Activated B cell treated with CpG ODN at 0.5 μM for 24 hours (primary cell): Measurements from ENCODE around the gene DDX24. TPM values are rescaled to one million over a fixed set of nuclear protein-coding genes. Genes with fewer than 3 reads are reported as not detected.

Source experiments
- ATAC-seq: fragments of 200-7000 bp; cut with Tn5 transposase; one replicate; pipeline ENCODE4 v1.10.0; 2021; ENCODE audit warnings: low read depth, mild to moderate bottlenecking, moderate library complexity
- CTCF ChIA-PET: fragments of 350-600 bp; sonication (Branson Sonifier 250); formaldehyde crosslinking; loops from one replicate; lab custom pipeline; 2021; ENCODE audit warnings: antibody characterized with exemption; lab: Charles Lee
- POLR2A ChIA-PET: fragments of 350-600 bp; sonication (Branson Sonifier 250); formaldehyde crosslinking; loops from one replicate; lab custom pipeline; 2021; ENCODE audit warnings: antibody characterized with exemption; lab: Charles Lee
- DNase-seq: peaks from one replicate; pipeline ENCODE4 v3.0.0; 2022
- H3K27ac Mint-ChIP-seq: one replicate; pipeline ENCODE4 v1.8.0; 2020; ENCODE audit warnings: mixed read lengths
- H3K27me3 Mint-ChIP-seq: one replicate; pipeline ENCODE4 v1.8.0; 2021; ENCODE audit warnings: mixed read lengths
- H3K36me3 Mint-ChIP-seq: one replicate; pipeline ENCODE4 v1.8.0; 2021; ENCODE audit warnings: low read depth, mixed read lengths
- H3K4me1 Mint-ChIP-seq: one replicate; pipeline ENCODE4 v1.8.0; 2021; ENCODE audit warnings: mixed read lengths
- H3K4me3 Mint-ChIP-seq: one replicate; pipeline ENCODE4 v1.8.0; 2020; ENCODE audit warnings: mild to moderate bottlenecking, mixed read lengths
- H3K9me3 Mint-ChIP-seq: one replicate; pipeline ENCODE4 v1.8.0; 2020; ENCODE audit warnings: mixed read lengths
- intact Hi-C: fragments of 100-400 bp; cut with micrococcal nuclease; formaldehyde crosslinking; loops from one replicate; pipeline ENCODE4 v1.15.1; 2024
- total RNA-seq: library from RNA; stranded (reverse); gene quantifications from 2 replicates; pipeline ENCODE4 v1.2.3, GENCODE V29; 2022
- TF ChIP-seq, protein P1 (sequence below): fragments of 200-600 bp; IDR thresholded peaks from one replicate; pipeline ENCODE4 v1.8.0; 2022; ENCODE audit warnings: antibody characterized with exemption, mild to moderate bottlenecking

The DDX24 gene
- total RNA-seq, 1 donor from 2014 or later = 169 TPM

DNA sequence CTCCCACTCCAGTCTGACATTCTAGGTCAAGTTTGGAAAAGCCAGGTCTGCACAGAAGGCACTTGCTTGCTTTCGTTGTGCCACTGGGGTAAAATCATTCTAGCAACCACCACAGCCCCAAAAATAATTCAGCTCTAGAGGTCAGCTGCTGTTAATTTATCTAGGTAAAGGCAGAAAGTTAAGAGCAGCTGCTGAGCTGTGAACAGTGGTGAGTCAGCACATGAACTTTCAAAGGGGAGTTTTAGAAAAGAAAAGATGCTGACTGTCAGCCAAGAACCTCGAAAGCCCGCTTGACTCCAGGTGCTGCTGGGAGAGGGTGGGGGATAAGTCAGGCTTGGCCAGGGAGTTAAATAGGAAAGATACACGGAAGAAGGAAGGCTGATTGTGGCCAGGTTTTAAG is 71.2 kb downstream of the DDX24 start:
- Mint-ChIP-seq H3K36me3 (no peaks in the 10 kb centered on the region), H3K4me1 (peaks cover 4% of the 10 kb centered on the region), H3K9me3 (no peaks in the 10 kb centered on the region), H3K27me3 (peaks cover 31% of the 10 kb centered on the region), H3K27ac (no peak overlapping the region), H3K4me3 (no peak overlapping the region)
- intact Hi-C loops = no loop called here
- TF ChIP-seq, protein P1, sequence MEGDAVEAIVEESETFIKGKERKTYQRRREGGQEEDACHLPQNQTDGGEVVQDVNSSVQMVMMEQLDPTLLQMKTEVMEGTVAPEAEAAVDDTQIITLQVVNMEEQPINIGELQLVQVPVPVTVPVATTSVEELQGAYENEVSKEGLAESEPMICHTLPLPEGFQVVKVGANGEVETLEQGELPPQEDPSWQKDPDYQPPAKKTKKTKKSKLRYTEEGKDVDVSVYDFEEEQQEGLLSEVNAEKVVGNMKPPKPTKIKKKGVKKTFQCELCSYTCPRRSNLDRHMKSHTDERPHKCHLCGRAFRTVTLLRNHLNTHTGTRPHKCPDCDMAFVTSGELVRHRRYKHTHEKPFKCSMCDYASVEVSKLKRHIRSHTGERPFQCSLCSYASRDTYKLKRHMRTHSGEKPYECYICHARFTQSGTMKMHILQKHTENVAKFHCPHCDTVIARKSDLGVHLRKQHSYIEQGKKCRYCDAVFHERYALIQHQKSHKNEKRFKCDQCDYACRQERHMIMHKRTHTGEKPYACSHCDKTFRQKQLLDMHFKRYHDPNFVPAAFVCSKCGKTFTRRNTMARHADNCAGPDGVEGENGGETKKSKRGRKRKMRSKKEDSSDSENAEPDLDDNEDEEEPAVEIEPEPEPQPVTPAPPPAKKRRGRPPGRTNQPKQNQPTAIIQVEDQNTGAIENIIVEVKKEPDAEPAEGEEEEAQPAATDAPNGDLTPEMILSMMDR = no peak
- ATAC-seq (no peak), DNase-seq (no peak)
- CTCF ChIA-PET = no interaction called here
- POLR2A ChIA-PET = no interaction called here

DNA sequence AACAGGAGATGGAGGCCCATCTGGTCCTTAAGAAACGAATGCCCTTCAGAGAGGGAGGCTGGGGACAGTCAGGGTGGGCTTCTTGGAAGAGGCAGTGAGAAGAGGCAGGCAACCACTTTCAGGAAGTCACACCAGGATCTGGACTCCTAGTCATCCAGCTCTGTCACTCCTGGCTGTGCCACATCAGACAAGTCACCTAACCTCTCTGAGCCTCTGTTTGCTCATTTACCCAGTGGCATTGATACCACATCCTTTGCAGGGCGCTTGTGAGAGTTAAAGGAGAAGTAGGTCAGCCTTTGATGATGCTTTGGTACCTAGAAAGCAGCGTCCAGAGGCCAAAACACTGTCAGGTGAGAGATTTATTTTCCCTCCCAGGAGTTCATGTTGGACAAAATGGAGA is 72.8 kb downstream of the DDX24 start:
- H3K4me3 Mint-ChIP-seq = no peak overlapping the region
- POLR2A ChIA-PET = no interaction called here
- intact Hi-C loops = no loop called here
- no peaks in the 10 kb centered on the region for H3K36me3 Mint-ChIP-seq
- no peaks in the 10 kb centered on the region for H3K9me3 Mint-ChIP-seq
- no peak overlapping the region for H3K27ac Mint-ChIP-seq
- DNase-seq = no peak
- no peak for ATAC-seq
- peaks cover 35% of the 10 kb centered on the region for H3K27me3 Mint-ChIP-seq
- CTCF ChIA-PET = interaction anchor here (1.1 kb wide), 1 partner anchor 69 kb away, joined by 3 read pairs; no protein-coding TSS in a partner anchor
- peaks cover 4% of the 10 kb centered on the region for H3K4me1 Mint-ChIP-seq
- TF ChIP-seq, protein P1 = no peak

DNA sequence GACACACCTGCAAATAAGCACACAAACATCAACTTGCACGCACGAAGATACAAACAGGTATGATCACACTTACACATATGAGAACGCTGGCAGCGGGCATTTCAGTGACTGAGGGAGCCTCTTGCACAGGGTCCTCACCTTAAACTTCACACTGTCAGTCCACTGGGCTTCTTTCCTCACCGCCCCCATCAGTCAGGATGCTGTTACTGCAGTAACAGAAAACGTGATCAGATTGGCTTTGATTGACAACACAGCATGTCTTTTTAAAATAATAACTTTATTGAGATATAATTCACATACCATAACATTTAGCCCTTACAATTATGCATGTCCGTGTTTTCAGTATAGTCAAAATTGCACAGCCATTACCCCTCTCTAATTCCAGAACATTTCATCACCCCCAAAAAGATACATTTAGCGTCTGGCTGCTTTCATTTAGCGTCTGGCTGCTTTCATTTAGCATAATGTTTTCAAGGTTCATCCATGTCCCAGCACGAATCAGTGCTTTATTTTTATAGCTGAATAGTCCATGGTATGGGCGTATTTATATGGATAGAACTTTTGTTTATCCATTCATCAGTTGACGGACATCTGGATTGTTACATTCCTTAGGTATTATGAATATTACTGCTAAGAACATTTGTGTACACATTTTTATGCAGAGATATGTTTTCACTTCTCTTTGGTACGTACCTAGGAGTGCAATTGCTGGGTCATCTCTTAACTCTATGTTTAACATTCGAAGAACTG is 75.5 kb downstream of the DDX24 start:
- no peak overlapping the region for H3K27ac Mint-ChIP-seq
- DNase-seq (no peak), ATAC-seq (no peak)
- POLR2A ChIA-PET = no interaction called here
- TF ChIP-seq, protein P1 = no peak
- H3K4me3 Mint-ChIP-seq = no peak overlapping the region
- no peaks in the 10 kb centered on the region for H3K36me3 Mint-ChIP-seq
- no peaks in the 10 kb centered on the region for H3K4me1 Mint-ChIP-seq
- H3K27me3 Mint-ChIP-seq = peaks cover 35% of the 10 kb centered on the region
- H3K9me3 Mint-ChIP-seq = no peaks in the 10 kb centered on the region
- CTCF ChIA-PET = interaction anchor here (2.1 to 11.8 kb wide), 2 partner anchors 13 to 67 kb away, joined by 8 to 307 read pairs; no protein-coding TSS in a partner anchor
- intact Hi-C loops = no loop called here

DNA sequence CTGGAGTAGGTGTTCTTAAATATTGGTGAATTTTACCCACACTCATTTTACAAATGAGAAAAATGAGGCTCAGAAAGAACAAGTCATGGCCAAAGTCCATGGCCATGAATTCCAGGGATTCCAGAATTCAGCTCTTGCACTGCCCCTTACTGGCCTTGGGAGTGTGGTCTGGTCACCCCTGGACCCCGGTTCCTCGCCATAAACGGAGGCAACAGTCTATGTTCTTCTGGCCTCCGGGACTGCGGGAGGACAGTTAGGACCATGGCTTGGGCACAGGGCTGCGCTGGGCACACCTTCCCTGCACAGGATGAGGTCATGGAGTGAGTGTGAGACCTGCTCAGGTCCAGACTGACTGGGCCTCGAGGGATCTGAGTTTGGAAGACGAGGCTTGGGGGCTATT is 77.0 kb downstream of the DDX24 start:
- no peak for ATAC-seq
- Mint-ChIP-seq H3K4me3 (no peak overlapping the region), H3K27me3 (peaks cover 35% of the 10 kb centered on the region), H3K36me3 (no peaks in the 10 kb centered on the region), H3K4me1 (no peaks in the 10 kb centered on the region), H3K27ac (no peak overlapping the region), H3K9me3 (no peaks in the 10 kb centered on the region)
- ChIA-PET CTCF (interaction anchor here (1.1 to 11.8 kb wide), 5 partner anchors 9 to 65 kb away, joined by 3 to 307 read pairs (median 8); no protein-coding TSS in a partner anchor), POLR2A (interaction anchor here (0.8 kb wide), 1 partner anchor 64 kb away, joined by 4 read pairs; no protein-coding TSS in a partner anchor)
- intact Hi-C loops = loop anchor here (5.0 kb wide), 1 partner anchor 47 kb away; no protein-coding TSS in a partner anchor
- no peak for DNase-seq
- TF ChIP-seq, protein P1 = no peak

DNA sequence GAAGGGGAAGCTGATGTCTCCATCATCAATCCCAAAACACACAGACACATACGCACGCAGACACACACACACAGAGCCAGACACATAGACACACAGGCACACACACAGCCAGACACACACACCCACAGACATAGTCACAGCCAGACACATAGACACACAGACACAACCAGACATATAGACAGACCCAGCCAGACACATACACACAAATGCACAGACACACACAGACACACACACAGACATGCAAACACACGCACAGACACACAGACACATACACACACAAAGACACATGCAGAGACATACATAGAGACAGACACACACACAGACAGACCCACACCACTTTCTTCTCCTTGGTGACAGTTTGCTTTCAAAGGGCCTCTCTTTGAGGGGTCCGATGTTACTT is 77.6 kb downstream of the DDX24 start:
- H3K9me3 Mint-ChIP-seq = no peaks in the 10 kb centered on the region
- TF ChIP-seq, protein P1 = no peak
- CTCF ChIA-PET = interaction anchor here (1.1 to 11.8 kb wide), 5 partner anchors 10 to 65 kb away, joined by 3 to 307 read pairs (median 8); no protein-coding TSS in a partner anchor
- peaks cover 34% of the 10 kb centered on the region for H3K27me3 Mint-ChIP-seq
- H3K36me3 Mint-ChIP-seq = no peaks in the 10 kb centered on the region
- H3K4me3 Mint-ChIP-seq = no peak overlapping the region
- no peak overlapping the region for H3K27ac Mint-ChIP-seq
- ATAC-seq (no peak), DNase-seq (no peak)
- no peaks in the 10 kb centered on the region for H3K4me1 Mint-ChIP-seq
- POLR2A ChIA-PET = interaction anchor here (0.7 to 0.8 kb wide), 2 partner anchors 39 to 63 kb away, joined by 4 to 11 read pairs; no protein-coding TSS in a partner anchor
- intact Hi-C loops = loop anchor here (5.0 kb wide), 1 partner anchor 46 kb away; no protein-coding TSS in a partner anchor
